ENCODE measurements around the gene KIFC3. TPM values are rescaled to one million over a fixed set of nuclear protein-coding genes. Genes with fewer than 3 reads are reported as not detected.

The KIFC3 gene
- total and polyA plus RNA-seq, 2 of the 13 experiments (the other 11 are each of a cell fraction or from before 2014, with no cell fraction given): 42.1 to 45.3 TPM

GRCh38 chr16:57803134-57803990, 1.1 kb upstream of the KIFC3 start (continued):
- TF ChIP-seq ZFY (CRISPR knock-in tag; IDR thresholded peaks at IDR 0.05): peak; percentile 83
- TF ChIP-seq MAZ (IDR thresholded peaks at IDR 0.05; ENCODE audit: borderline replicate concordance, low read depth, low read length): no peak
- TF ChIP-seq MAZ (CRISPR knock-in tag; IDR thresholded peaks at IDR 0.05; ENCODE audit: low read depth): no peak
- 0 out of 2 replicates have a peak, but pooled peaks have one; percentile 6 for TF ChIP-seq TAF1 (CRISPR knock-in tag; IDR thresholded peaks at IDR 0.05)
- peak; percentile 70; the same call in 1 of the 2 replicates for TF ChIP-seq MEIS1 (CRISPR knock-in tag; IDR thresholded peaks at IDR 0.05; ENCODE audit: borderline replicate concordance)
- TF ChIP-seq SALL2 (CRISPR knock-in tag; IDR thresholded peaks at IDR 0.05): peak; percentile 4; the same call in 1 of the 2 replicates
- 0 out of 2 replicates have a peak, but pooled peaks have one; percentile 9 for TF ChIP-seq GMEB1 (CRISPR knock-in tag; IDR thresholded peaks at IDR 0.05; ENCODE audit: borderline replicate concordance)
- peak; percentile 15; the same call in 1 of the 2 replicates for TF ChIP-seq YEATS2 (CRISPR knock-in tag; IDR thresholded peaks at IDR 0.05; ENCODE audit: borderline replicate concordance)
- 0 out of 2 replicates have a peak, but pooled peaks have one; percentile 11 for TF ChIP-seq ZBED4 (CRISPR knock-in tag; IDR thresholded peaks at IDR 0.05; ENCODE audit: borderline replicate concordance)
- peak; percentile 4; the same call in 1 of the 2 replicates for TF ChIP-seq ZNF333 (CRISPR knock-in tag; IDR thresholded peaks at IDR 0.05; ENCODE audit: borderline replicate concordance)
- no peak for TF ChIP-seq ZUFSP (CRISPR knock-in tag; IDR thresholded peaks at IDR 0.05; ENCODE audit: borderline replicate concordance)
- peak; percentile 35; the same call in 1 of the 2 replicates for TF ChIP-seq ZNF569 (CRISPR knock-in tag; IDR thresholded peaks at IDR 0.05; ENCODE audit: borderline replicate concordance)
- TF ChIP-seq HBP1 (CRISPR knock-in tag; IDR thresholded peaks at IDR 0.05; ENCODE audit: low read depth): no peak
- TF ChIP-seq MYPOP (CRISPR knock-in tag; IDR thresholded peaks at IDR 0.05): peak; percentile 81
- no peak for TF ChIP-seq ZSCAN25 (CRISPR knock-in tag; IDR thresholded peaks at IDR 0.05)
- peak; percentile 13; the same call in 1 of the 2 replicates for TF ChIP-seq PITX1 (CRISPR knock-in tag; IDR thresholded peaks at IDR 0.05)

Data from HepG2 (cell line).